Stimulated activated CD8-positive, alpha-beta memory T cell treated with anti-CD3 and anti-CD28 coated beads, Interleukin-12 subunit alpha, Interleukin-12 subunit beta, amount 100 ng/mL, for 24 hours (primary cell): ENCODE data around the gene BCL2L1.

ENCODE experiments used
- DNase-seq: peaks from one replicate; pipeline ENCODE4 v3.0.0-alpha.2; 2020; ENCODE audit errors: extremely low read depth

Gene BCL2L1

DNA sequence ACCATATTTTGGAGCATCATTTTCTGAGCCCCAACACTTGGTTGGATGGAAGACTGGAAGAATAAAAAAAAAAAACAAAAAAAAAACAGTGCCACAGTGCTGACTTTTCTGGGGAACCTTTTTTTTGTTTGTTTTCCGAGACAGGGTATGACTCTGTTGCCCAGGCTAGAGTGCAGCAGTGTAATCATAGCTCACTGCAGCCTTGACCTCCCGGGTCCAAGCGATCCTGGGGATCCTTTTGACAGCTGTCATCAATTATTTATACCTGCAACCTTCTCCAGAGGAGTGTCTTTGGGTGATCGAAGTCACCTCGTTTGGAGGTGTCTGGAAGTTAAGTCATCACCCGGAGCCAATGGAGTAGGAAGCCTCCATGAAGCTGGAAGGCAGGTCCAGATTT, 8.7 kb upstream of the BCL2L1 start:
- no peak for DNase-seq

GRCh38 chr20:31723319-31724078, 831 bp upstream of the BCL2L1 start:
- DNase-seq, result peak; percentile 96

DNA sequence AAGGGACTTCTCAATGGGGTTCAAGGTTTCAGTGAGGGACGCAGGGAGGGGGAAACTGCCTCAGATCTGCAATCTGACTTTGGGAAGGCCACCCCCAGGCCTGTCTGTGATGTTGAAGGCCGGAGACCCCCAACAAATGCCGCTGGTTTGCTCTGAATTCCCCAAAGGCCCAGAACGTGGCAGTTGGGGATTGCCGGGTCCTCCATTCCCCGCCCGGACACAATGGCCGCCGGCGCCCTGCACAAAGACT, 326 bp upstream of the BCL2L1 start:
- DNase-seq, result no peak

DNA sequence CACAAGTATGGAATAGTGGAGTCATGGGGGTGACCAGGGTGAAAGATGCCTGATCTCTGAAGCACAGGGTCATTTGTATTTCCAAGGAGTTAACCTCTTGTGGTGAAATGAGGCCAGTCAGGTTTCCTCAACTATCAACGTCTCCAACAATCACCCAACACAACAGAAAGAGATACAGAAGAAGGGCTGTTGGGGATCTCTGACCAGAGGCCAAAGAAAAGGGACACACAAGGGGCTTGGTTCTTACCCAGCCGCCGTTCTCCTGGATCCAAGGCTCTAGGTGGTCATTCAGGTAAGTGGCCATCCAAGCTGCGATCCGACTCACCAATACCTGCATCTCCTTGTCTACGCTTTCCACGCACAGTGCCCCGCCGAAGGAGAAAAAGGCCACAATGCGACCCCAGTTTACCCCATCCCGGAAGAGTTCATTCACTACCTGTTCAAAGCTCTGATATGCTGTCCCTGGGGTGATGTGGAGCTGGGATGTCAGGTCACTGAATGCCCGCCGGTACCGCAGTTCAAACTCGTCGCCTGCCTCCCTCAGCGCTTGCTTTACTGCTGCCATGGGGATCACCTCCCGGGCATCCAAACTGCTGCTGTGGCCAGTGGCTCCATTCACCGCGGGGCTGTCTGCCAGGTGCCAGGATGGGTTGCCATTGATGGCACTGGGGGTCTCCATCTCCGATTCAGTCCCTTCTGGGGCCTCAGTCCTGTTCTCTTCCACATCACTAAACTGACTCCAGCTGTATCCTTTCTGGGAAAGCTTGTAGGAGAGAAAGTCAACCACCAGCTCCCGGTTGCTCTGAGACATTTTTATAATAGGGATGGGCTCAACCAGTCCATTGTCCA, 1.0 kb downstream of the BCL2L1 start:
- DNase-seq, result no peak

- DNase-seq, result no peak
Measured at GRCh38 chr20:31720486-31721407, 1.9 kb downstream of the BCL2L1 start.

- DNase-seq, result no peak
Measured at GRCh38 chr20:31719644-31720485, 2.8 kb downstream of the BCL2L1 start.

GRCh38 chr20:31718952-31719643, 3.6 kb downstream of the BCL2L1 start:
- DNase-seq, result no peak

DNA sequence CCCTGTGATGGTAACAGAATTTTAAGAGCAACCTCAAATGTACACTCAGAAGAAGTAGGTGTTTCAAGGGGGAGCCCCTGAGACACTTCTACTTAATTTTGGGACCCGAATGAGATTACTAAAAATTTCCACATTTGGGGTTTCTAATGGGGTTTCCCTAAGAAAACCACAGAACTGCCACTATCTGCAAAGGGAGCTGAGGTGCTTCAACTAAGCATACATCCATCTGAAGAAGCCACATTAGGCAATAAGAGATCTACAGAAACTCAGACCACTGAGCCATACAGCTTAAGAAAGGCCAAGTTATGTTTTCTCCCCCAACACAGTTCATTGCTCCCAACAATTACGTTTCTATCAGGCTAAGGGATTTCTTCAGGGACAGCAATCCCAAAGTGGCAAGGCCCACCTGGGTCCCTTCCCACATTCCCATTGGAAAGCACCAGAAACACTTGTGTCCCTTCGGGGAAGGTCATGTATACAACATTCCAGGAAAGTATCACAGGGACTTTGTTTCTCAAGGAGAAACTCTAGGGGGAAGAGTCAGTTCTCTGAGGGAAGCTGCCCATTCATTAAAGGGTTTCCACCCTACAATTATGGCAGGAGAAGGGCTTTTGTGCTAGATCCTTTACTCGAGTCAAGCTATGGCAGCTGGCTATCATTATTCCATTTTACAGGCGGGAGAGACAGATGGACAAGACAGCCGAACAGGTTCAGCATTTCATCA, 5.0 kb downstream of the BCL2L1 start:
- no peak for DNase-seq

DNA sequence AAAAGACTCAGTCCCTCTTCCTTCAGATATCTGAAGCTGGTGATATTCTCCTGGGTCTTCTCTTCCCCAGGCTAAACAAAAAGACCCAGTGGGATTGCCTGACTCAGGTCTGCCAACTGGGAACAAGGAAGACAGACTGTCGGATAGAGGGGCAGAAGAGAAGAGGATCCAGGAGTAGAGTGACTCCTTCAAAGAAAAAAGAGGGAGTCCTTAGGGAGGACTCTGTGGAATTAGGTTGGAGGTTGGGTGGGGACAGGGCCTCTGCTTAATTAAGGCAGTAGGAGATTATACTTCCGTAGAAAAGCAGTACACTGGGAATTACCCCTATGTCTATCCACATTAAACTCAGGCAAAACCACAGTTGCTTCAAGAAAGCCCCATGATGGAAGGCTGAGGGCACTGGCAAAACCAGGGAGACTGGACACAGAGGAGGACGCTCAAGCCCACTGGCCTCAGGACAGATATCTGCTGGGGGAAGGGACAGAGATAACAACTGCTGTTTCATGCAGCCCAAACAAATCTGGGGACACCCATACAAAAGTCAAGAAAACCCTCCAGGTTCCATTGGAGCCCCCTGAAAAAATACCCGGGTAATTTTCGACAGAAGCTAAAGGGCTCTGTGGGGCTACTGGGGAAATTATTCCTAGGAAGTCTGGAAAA, 5.7 kb downstream of the BCL2L1 start:
- no peak for DNase-seq

DNA sequence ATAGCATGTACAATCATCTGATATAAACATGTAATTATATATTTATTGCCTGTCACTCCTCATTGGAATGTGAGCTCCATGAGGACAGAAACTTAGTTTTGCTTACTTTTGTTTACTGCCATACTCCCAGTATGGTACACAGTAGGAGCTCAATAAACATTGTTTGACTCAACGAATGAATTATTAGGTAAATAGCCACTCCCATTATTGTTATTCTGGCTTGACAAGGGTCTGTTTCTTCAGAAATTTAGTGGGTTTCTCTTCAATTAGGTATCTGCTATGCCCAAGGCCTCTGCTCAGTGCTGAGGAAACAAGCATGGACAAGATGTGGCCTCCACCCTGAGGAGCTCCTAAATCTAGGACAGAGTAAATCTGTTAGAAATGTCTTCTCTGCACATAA, 6.3 kb downstream of the BCL2L1 start:
- DNase-seq, result no peak

DNA sequence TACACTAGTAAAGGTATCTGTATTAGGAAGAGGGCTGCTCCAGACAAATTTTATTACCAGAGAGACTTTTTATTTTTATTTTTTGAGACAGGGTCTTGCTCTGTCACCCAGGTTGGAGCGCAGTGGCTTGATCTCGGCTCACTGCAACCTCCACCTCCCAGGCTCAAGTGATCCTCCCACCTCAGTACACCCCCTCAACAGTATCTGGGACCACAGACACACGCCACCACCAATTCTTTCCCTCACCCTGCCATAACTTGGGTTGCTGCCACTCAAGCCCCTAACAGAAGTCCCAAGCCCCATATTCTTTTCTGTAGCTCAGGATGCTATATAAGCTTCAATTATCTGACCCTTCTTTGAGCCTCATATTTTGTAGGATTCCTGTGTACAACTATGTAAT, 6.9 kb downstream of the BCL2L1 start:
- DNase-seq, result no peak

DNA sequence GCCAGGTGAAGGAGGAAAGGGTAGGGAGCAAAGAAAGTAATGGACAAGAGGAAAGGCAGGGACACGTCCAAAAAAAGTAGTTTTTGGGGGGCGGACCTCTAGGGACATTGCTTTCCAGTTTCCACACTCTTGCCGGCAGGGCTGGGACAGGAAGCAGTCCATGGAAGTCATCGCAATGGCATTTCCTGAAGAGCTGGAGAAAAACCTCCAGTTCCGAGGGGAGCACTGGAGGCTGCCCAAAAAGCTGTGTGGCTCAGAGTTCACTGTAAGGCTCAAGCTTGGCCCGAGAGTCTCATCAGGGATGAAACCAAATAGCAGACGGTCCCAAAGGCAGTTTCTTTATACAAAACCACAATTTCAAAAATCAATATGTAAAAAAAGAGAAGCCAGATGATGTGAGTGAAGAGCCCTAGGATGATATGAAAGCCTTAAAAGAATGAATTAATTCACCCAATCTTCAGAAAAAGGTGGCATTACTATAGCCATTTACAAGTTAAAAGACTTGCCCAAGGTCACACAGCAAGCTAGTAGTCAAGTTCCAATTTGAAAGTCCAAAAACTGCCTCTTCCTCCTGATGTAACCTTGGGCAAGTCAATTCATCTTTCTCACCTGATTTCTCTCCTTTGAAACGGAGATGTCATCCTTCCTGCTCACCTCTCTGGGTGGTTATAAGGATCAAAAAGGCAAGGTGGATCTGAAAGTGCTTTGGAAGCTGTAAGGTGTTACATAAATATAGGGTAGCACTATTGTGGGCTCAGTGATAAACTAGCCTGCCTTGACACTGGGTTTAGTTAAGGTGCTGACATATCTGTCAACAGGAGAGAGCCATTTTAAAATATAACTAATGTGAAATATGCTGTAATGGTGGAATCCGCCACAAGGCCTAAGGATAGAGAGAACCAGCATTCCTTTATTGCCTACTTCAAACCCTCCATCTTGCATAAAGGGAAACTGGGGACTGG, 9.1 kb downstream of the BCL2L1 start:
- no peak for DNase-seq

DNA sequence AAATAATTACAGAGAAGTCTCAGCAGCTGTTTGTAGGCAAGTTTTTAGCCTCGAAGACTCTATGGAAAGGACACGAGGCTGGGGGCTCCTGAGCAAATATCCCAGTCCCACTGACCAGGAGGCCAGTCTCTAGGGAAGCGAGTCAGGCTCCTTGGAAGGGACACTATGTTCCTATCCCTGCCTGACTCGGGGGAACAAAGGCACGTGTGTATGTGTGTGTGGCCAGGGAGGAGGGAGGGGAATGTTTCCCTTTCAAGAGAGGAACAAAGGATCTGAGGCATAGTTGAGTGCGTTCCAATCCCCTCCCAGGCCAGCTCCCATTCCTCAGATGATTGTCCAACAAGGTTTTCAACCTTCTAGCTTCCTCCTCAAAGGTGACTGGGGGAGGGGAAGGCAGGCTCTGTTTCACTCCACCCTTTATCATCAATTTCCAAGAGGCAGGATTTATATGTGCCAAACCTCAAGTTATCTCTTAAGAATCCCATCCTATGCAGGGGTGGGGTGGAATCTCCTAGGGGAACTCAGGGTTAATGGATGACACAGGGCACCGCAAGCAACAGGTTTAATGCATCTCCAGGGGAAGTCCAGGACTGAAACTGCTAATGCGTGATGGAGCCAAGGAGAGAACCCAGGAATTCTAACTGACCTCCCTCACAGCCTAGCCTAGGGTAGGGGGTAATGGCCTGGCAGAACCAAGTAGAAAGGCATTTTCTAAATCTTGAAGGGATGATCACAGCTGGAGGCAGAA, 9.9 kb downstream of the BCL2L1 start:
- no peak for DNase-seq

- no peak for DNase-seq
Measured at GRCh38 chr20:31712112-31712553, 10.5 kb downstream of the BCL2L1 start.

- no peak for DNase-seq
Measured at GRCh38 chr20:31711179-31712111, 11.2 kb downstream of the BCL2L1 start.

GRCh38 chr20:31710423-31711108, 12.1 kb downstream of the BCL2L1 start:
- DNase-seq, result no peak
